ENCODE measurements around the gene MYOC. TPM values are rescaled to one million over a fixed set of nuclear protein-coding genes. Genes with fewer than 3 reads are reported as not detected.

The MYOC gene
- total RNA-seq, 1 donor, result not detected

DNA sequence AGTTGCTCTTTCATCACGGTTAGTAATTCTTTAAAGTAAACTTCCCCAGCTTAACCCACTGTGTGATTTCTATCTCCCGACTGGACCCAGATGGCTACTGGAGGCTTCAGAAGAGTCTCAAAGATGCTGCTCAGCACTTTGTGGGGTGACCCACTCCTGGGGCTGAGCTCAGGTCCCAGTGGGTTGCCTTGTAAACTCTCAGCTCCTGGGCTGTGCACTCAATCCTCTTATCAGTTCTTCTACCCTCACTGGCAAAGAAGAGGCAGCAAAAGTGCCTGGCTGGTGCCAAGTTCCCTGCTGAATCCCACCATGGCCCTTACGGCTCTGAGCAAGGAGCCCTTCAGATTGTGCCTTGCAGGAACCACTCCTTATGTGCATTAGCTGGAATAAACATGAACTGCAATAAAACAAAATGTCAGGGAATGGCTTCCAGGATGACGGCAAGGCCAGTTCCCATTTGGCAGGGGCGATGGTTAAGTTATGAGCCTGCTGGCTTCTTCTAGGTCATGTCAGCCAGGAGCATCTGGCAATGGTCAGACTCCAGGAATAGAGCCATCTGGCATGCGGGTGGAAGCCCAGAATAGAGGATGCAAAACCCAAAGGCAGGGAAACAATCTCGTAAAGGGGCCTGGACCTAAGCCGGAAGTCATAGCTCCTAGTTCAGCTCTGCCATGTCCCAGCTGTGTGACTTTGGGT, 6.8 kb downstream of the MYOC start:
- Histone ChIP-seq H3K4me1 (ENCODE audit: insufficient read depth, low read length) (peaks cover 13% of the 10 kb centered on the region), H3K79me2 (ENCODE audit: insufficient read depth, low read length) (no peaks in the 10 kb centered on the region), H3K27ac (ENCODE audit: low read depth, low read length) (no peak overlapping the region), H2AFZ (ENCODE audit: low read length) (peak overlapping the region; percentile 89), H3K9me3 (ENCODE audit: low read depth, low read length) (no peaks in the 10 kb centered on the region), H3K4me2 (ENCODE audit: insufficient read depth, low read length) (peak overlapping the region; percentile 76), H3K36me3 (ENCODE audit: insufficient read depth, low read length) (no peaks in the 10 kb centered on the region), H3K27me3 (ENCODE audit: insufficient read depth, low read length) (no peaks in the 10 kb centered on the region), H4K20me1 (ENCODE audit: insufficient read depth, low read length) (no peaks in the 10 kb centered on the region), H3K4me3 (ENCODE audit: insufficient read depth, low read length) (no peak overlapping the region)
- TF ChIP-seq, protein P1, sequence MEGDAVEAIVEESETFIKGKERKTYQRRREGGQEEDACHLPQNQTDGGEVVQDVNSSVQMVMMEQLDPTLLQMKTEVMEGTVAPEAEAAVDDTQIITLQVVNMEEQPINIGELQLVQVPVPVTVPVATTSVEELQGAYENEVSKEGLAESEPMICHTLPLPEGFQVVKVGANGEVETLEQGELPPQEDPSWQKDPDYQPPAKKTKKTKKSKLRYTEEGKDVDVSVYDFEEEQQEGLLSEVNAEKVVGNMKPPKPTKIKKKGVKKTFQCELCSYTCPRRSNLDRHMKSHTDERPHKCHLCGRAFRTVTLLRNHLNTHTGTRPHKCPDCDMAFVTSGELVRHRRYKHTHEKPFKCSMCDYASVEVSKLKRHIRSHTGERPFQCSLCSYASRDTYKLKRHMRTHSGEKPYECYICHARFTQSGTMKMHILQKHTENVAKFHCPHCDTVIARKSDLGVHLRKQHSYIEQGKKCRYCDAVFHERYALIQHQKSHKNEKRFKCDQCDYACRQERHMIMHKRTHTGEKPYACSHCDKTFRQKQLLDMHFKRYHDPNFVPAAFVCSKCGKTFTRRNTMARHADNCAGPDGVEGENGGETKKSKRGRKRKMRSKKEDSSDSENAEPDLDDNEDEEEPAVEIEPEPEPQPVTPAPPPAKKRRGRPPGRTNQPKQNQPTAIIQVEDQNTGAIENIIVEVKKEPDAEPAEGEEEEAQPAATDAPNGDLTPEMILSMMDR (IDR thresholded peaks at IDR 0.05; ENCODE audit: extremely low read depth, low read depth, low read length), result no peak
- DNase-seq (ENCODE audit: insufficient read length, low spot score, missing footprints), result no peak

- H3K27ac ChIP-seq (ENCODE audit: low read depth, low read length), result no peak overlapping the region
- peak; percentile 92 for DNase-seq (ENCODE audit: insufficient read length, low spot score, missing footprints)
- H3K4me3 ChIP-seq (ENCODE audit: insufficient read depth, low read length), result peak overlapping the region; percentile 25
- H3K4me2 ChIP-seq (ENCODE audit: insufficient read depth, low read length), result peak overlapping the region; percentile 76
- H3K79me2 ChIP-seq (ENCODE audit: insufficient read depth, low read length), result no peaks in the 10 kb centered on the region
- H2AFZ ChIP-seq (ENCODE audit: low read length), result peak overlapping the region; percentile 89
- no peaks in the 10 kb centered on the region for H4K20me1 ChIP-seq (ENCODE audit: insufficient read depth, low read length)
- peaks cover 13% of the 10 kb centered on the region for H3K4me1 ChIP-seq (ENCODE audit: insufficient read depth, low read length)
- H3K9me3 ChIP-seq (ENCODE audit: low read depth, low read length), result no peaks in the 10 kb centered on the region
- no peaks in the 10 kb centered on the region for H3K27me3 ChIP-seq (ENCODE audit: insufficient read depth, low read length)
- no peaks in the 10 kb centered on the region for H3K36me3 ChIP-seq (ENCODE audit: insufficient read depth, low read length)
- TF ChIP-seq, protein P1 (IDR thresholded peaks at IDR 0.05; ENCODE audit: extremely low read depth, low read depth, low read length), result peak; percentile 93
Measured at GRCh38 chr1:171644805-171645483, 7.5 kb downstream of the MYOC start.

DNA sequence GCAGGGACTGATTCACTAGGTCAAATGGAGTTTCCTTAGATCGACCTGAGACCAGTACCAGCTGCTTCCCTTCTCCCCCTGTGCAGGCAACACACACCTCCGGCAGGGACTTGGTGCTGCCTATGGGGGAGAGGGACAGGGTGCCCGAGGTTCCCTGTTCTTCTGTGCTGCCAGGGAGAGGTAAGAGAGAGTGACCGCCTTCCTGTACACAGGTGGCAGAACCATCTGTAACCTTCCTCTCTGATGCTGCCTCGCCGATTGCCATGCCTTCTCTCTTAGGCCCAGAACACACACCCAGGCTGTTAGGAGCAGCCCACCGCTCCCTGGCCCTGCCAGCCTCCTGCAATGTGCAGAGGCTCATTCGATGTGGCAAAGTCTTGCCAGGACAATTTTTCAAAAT, 9.3 kb downstream of the MYOC start:
- H3K79me2 ChIP-seq (ENCODE audit: insufficient read depth, low read length), result no peaks in the 10 kb centered on the region
- TF ChIP-seq, protein P1 (IDR thresholded peaks at IDR 0.05; ENCODE audit: extremely low read depth, low read depth, low read length), result no peak
- no peak overlapping the region for H3K4me3 ChIP-seq (ENCODE audit: insufficient read depth, low read length)
- H3K36me3 ChIP-seq (ENCODE audit: insufficient read depth, low read length), result no peaks in the 10 kb centered on the region
- no peak overlapping the region for H2AFZ ChIP-seq (ENCODE audit: low read length)
- no peaks in the 10 kb centered on the region for H3K27me3 ChIP-seq (ENCODE audit: insufficient read depth, low read length)
- H3K4me1 ChIP-seq (ENCODE audit: insufficient read depth, low read length), result peaks cover 13% of the 10 kb centered on the region
- H3K27ac ChIP-seq (ENCODE audit: low read depth, low read length), result no peak overlapping the region
- DNase-seq (ENCODE audit: insufficient read length, low spot score, missing footprints), result no peak
- no peaks in the 10 kb centered on the region for H3K9me3 ChIP-seq (ENCODE audit: low read depth, low read length)
- no peak overlapping the region for H3K4me2 ChIP-seq (ENCODE audit: insufficient read depth, low read length)
- H4K20me1 ChIP-seq (ENCODE audit: insufficient read depth, low read length), result no peaks in the 10 kb centered on the region

- Histone ChIP-seq H3K27me3 (ENCODE audit: insufficient read depth, low read length) (no peaks in the 10 kb centered on the region), H4K20me1 (ENCODE audit: insufficient read depth, low read length) (no peaks in the 10 kb centered on the region), H3K4me2 (ENCODE audit: insufficient read depth, low read length) (no peak overlapping the region), H3K36me3 (ENCODE audit: insufficient read depth, low read length) (no peaks in the 10 kb centered on the region), H3K4me3 (ENCODE audit: insufficient read depth, low read length) (no peak overlapping the region), H2AFZ (ENCODE audit: low read length) (no peak overlapping the region), H3K79me2 (ENCODE audit: insufficient read depth, low read length) (no peaks in the 10 kb centered on the region), H3K9me3 (ENCODE audit: low read depth, low read length) (no peaks in the 10 kb centered on the region), H3K4me1 (ENCODE audit: insufficient read depth, low read length) (peaks cover 13% of the 10 kb centered on the region), H3K27ac (ENCODE audit: low read depth, low read length) (no peak overlapping the region)
- TF ChIP-seq, protein P1 (IDR thresholded peaks at IDR 0.05; ENCODE audit: extremely low read depth, low read depth, low read length), result no peak
- DNase-seq (ENCODE audit: insufficient read length, low spot score, missing footprints), result no peak
Measured at GRCh38 chr1:171642197-171642596, 10.3 kb downstream of the MYOC start.
